Stimulated activated CD8-positive, alpha-beta memory T cell treated with anti-CD3 and anti-CD28 coated beads, Interleukin-7, amount 100 ng/mL, for 24 hours (primary cell): ENCODE results near the gene APC.

Experiments
- DNase-seq: peaks from one replicate; pipeline ENCODE4 v3.0.0-alpha.2; 2020; ENCODE audit warnings: low read depth

Gene APC

DNA sequence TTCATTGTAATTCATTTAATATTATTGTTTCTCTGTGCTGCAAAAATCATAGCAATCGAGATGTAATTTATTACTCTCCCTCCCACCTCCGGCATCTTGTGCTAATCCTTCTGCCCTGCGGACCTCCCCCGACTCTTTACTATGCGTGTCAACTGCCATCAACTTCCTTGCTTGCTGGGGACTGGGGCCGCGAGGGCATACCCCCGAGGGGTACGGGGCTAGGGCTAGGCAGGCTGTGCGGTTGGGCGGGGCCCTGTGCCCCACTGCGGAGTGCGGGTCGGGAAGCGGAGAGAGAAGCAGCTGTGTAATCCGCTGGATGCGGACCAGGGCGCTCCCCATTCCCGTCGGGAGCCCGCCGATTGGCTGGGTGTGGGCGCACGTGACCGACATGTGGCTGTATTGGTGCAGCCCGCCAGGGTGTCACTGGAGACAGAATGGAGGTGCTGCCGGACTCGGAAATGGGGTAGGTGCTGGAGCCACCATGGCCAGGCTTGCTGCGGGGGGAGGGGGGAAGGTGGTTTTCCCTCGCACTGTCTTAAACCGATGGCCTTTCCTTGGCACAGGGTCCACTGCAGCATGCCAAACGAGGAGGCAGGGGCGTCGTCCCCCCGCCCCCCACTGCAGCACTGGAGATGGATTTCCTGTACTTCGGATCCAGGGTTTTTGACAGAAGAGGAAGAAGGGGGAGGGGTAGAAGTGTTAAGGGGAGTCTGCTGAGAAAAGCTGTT, at the start of gene APC:
Gene APC, plus strand, starts transcription at position 423 of the 728 bp plus-strand sequence. CDS start 17,006 bp downstream, outside the sequence.
- peak; percentile 67 for DNase-seq

DNA sequence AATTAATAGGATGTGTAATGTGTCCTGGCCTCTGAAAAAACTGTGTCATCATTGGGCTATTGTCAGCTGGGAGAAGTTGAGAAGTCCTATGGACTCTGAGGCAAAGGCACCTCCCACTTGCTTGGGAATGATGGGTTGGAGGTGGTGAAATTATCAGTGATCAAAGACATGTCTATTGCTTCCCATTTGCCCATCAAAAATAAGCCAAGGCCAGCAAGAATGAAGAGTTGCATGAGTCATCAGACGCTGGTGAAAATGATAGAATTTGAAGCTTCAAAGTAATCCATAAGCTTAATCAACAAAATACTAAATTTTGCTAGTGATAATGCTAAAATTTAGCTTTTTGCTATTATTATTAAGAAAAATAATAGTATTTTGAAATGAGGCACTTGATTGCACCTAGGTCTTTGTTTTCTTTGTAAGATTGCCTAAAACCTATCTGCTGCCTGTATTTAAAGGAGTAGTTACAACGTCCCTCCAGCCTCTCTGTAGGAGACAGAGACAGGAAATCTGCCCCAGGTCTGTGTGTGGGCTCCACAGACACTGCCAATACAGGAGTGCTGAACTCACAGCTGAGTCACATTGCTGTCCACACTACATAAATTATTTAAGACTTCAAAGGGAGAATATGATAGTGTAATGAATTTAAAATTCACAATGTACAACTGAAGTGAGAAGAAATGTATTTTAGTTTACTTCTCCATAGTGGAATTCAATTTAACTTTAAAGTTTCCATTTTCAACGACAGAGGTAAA, 48.4 kb upstream of the APC start:
- no peak for DNase-seq

DNA sequence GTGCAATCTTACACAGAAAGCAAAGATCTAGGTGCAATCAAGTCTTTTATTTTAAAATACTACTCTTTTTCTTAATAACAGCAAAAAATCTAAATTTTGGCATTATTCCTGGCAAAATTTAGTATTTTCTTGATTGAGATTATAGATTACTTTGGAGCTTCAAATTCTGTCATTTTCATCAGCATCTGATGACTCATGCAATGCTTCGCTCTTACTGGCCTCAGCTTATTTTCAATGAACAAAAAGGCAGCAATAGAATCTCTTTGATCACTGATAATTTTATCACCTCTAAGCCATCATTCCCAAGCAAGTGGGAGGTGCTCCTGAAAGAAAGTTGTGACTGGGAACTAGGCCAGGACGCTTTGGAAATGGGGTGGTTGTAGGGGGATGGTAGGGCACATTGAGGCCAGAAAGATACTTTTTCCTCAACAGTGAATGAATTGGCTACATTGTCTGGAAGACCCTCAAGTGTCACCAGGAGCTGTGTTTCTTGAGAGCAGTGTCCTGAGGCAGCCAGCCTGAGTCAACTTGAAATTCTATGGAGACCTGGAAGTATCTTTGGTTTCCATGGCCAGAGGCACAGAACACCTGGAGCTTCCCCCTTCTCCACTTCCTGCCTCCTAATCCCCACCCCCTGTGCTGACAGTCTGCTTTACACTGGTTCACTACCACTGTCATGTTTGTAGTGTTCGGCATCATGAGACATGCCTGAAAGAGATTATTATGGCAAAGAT, 46.9 kb upstream of the APC start:
- DNase-seq, result no peak

GRCh38 chr5:112691339-112691680, 46.4 kb upstream of the APC start:
- no peak for DNase-seq

GRCh38 chr5:112691758-112692157, 45.9 kb upstream of the APC start:
- no peak for DNase-seq

- DNase-seq, result no peak
Observed at GRCh38 chr5:112692472-112692871, 45.2 kb upstream of the APC start.

- DNase-seq, result no peak
Observed at GRCh38 chr5:112693301-112693700, 44.4 kb upstream of the APC start.

DNA sequence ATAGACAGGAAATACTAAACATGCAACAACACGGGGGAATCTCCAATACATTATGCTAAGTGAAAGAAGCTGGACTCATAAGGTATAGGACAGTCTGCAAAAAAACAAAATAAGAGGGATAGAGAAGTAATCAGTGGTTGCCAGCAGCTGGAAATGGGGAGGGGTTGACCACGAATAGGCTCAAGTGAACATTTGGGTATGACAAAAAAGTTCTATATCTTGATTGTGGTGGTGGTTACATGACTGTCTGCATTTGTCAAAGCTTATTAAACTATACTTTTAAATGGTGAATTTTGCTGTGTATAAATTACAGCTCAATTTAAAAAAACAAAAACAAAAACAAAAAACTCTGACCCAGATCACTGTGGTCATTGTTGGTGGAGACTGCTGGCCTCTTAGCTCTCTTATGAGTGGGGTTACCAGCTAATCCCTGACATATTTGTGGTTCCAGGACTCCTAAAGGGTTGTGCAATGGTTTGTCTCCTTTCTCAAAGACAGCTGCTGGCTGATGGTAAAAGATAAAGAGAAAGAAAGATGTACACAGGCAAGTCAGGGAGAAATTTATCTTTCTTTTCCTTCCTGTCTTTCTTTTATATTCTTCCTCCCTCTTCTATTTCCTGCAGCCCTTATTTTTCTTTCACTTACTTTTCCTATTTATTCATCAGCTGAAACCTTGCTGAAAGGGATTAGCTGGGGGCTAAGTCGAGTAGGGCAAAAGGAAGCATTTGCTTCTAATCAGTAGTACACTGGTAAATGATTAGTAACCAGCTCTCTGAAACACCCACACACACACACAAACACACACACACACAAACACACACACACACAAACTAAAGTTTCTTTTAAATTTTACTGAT, 42.6 kb upstream of the APC start:
- DNase-seq, result no peak

DNA sequence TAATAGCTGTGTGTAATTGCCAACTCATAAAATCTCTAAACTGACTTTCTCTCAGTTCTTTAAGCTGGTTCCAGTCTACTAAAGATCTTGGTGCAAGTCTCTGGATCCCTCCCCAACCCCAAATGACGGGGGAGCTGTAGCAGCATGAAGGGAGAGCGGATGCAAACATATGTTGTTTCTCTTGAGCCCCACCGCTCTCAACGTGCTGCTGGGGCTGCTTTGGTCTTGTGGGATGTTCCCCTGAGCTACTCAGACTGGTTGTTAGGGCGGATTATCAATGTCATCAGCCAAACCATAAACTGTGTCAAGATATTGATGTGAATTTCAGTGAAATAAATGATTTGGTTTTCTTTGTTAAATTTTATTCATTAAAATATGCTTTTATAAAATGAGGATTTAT, 40.9 kb upstream of the APC start:
- no peak for DNase-seq

GRCh38 chr5:112697322-112697721, 40.4 kb upstream of the APC start:
- DNase-seq, result no peak

- DNase-seq, result no peak
Observed at GRCh38 chr5:112697833-112698232, 39.9 kb upstream of the APC start.

GRCh38 chr5:112703866-112704820, 33.5 kb upstream of the APC start:
- DNase-seq, result no peak

DNA sequence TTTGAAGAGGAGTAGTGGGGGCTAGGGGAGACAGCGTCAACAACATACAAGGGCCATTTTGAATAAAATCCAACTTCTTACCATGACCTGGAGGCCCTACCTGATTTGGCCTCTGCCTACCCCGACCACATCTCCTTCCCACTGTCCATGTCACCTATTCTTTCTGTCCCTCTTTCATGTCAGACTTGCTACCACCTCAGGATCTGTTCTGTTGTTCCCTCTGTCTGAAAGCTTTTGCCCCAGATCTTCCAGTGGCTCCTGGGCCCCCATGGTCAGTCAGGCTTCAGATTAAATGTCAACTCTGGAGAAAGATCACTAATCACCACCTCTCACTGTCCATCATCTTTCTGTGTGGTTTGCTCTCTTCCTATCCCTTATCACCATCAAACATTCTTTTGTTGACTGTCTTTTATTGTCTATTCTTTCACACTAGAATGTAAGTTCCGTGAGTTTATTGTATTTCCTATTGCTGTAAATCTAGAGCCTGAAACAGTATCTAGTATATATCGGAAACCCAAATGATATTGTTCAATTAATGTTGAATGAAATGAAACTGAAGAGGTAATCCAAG, 31.2 kb upstream of the APC start:
- no peak for DNase-seq

- peak; percentile 91 for DNase-seq
Observed at GRCh38 chr5:112707187-112708102, 30.2 kb upstream of the APC start.

- DNase-seq, result no peak
Observed at GRCh38 chr5:112708103-112708622, 29.5 kb upstream of the APC start.

GRCh38 chr5:112709416-112709815, 28.3 kb upstream of the APC start:
- no peak for DNase-seq

GRCh38 chr5:112710896-112711295, 26.8 kb upstream of the APC start:
- DNase-seq, result no peak

- no peak for DNase-seq
Observed at GRCh38 chr5:112711436-112711835, 26.2 kb upstream of the APC start.

GRCh38 chr5:112713206-112713605, 24.5 kb upstream of the APC start:
- no peak for DNase-seq
